HepG2 (cell line): ENCODE data around the gene WDR26.

Experiments
- CREM ChIP-seq, 2 experiments: sonication (generic) in 1 of 2; formaldehyde crosslinking in 1 of 2; IDR thresholded peaks; 2 replicates each; pipeline versions ENCODE4 v1.4.0 to v1.6.1; 2016 to 2020; ENCODE audit warnings: antibody characterized with exemption in 1 of 2, mild to moderate bottlenecking in 1 of 2, missing genetic modification reagents in 1 of 2
- EP300 ChIP-seq, 3 experiments: sonication (generic) in 1 of 3; formaldehyde crosslinking in 1 of 3; IDR thresholded peaks; 2 replicates each; pipeline versions ENCODE4 v1.5.1 to v1.6.1; 2011 to 2020; ENCODE audit warnings: low read depth in 2 of 3, low read length in 2 of 3, borderline replicate concordance in 1 of 3, improper control_type of control experiment in 1 of 3, mild to moderate bottlenecking in 1 of 3, missing genetic modification reagents in 1 of 3, moderate library complexity in 1 of 3
- ESRRA ChIP-seq: sonication (generic); formaldehyde crosslinking; IDR thresholded peaks from 2 replicates; pipeline ENCODE4 v1.5.1; 2020; ENCODE audit warnings: mild to moderate bottlenecking, low read depth, missing genetic modification reagents
- FOXK2 ChIP-seq: fragments of 450-650 bp; IDR thresholded peaks from 2 replicates; pipeline ENCODE4 v1.6.1; 2016
- SATB2 ChIP-seq: sonication (generic); formaldehyde crosslinking; IDR thresholded peaks from 2 replicates; pipeline ENCODE4 v1.5.0; 2020; ENCODE audit warnings: missing genetic modification reagents
- ZNF577 ChIP-seq: sonication (generic); formaldehyde crosslinking; IDR thresholded peaks from 2 replicates; pipeline ENCODE4 v1.4.0; 2020; ENCODE audit warnings: mild to moderate bottlenecking, low read depth, missing genetic modification reagents, borderline replicate concordance
- ZNF674 ChIP-seq: sonication (generic); formaldehyde crosslinking; IDR thresholded peaks from 2 replicates; pipeline ENCODE4 v1.5.0; 2020; ENCODE audit warnings: low read depth, mild to moderate bottlenecking, missing genetic modification reagents
- TF ChIP-seq, protein P1 (sequence below): sonication (generic); formaldehyde crosslinking; IDR thresholded peaks from 2 replicates; pipeline ENCODE4 v1.5.0; 2020; ENCODE audit warnings: mild to moderate bottlenecking, missing genetic modification reagents, moderate library complexity

DNA sequence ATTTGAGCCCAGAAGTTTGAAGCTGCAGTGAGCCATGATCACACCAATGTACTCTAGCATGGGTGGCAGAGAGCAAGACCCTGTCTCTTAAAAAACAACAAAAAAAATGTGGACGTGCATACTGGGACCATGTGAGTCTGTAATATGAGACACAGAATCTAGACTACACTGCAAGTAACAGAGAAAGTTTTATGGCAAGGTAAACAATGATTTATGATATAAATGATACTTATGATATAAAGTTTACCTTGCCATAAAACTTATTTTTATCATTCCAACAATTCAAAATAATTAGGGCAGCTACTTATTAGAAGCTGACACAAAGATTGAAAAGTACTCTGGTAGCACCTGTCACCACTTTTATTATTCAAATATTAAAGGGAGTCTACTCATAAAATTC is 34.7 kb downstream of the WDR26 start:
- TF ChIP-seq ZNF674 (CRISPR knock-in tag) (no peak), EP300 (IDR thresholded peaks at IDR 0.05; ENCODE audit: low read depth in 2 of 2, low read length in 2 of 2) (no peak), EP300 (CRISPR knock-in tag; IDR thresholded peaks at IDR 0.05; ENCODE audit: borderline replicate concordance) (no peak), CREM (IDR thresholded peaks at IDR 0.05) (no peak), CREM (CRISPR knock-in tag; IDR thresholded peaks at IDR 0.05) (no peak), FOXK2 (no peak), ESRRA (CRISPR knock-in tag) (no peak), SATB2 (CRISPR knock-in tag) (no peak), ZNF577 (CRISPR knock-in tag) (no peak)
- TF ChIP-seq, protein P1, sequence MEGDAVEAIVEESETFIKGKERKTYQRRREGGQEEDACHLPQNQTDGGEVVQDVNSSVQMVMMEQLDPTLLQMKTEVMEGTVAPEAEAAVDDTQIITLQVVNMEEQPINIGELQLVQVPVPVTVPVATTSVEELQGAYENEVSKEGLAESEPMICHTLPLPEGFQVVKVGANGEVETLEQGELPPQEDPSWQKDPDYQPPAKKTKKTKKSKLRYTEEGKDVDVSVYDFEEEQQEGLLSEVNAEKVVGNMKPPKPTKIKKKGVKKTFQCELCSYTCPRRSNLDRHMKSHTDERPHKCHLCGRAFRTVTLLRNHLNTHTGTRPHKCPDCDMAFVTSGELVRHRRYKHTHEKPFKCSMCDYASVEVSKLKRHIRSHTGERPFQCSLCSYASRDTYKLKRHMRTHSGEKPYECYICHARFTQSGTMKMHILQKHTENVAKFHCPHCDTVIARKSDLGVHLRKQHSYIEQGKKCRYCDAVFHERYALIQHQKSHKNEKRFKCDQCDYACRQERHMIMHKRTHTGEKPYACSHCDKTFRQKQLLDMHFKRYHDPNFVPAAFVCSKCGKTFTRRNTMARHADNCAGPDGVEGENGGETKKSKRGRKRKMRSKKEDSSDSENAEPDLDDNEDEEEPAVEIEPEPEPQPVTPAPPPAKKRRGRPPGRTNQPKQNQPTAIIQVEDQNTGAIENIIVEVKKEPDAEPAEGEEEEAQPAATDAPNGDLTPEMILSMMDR (CRISPR knock-in tag) = no peak
